Activated T-cell treated with anti-CD3 and anti-CD28 coated beads, Interleukin-2, amount 50 U/mL, for 72 hours (primary cell): ENCODE results near the gene GTPBP3. TPM values are rescaled to one million over a fixed set of nuclear protein-coding genes. Genes with fewer than 3 reads are reported as not detected.

Source experiments
- ATAC-seq, 2 donors: fragments of 150-1000 bp; cut with Tn5 transposase; replicated peaks in 1 of 2; 2 replicates each; pipeline ENCODE4 v1.10.0; 2021; ENCODE audit warnings: moderate library complexity in 2 of 2, mild to moderate bottlenecking in 1 of 2
- DNase-seq, 2 donors: peaks; one replicate each; pipeline ENCODE4 v3.0.0; 2021 to 2022; ENCODE audit warnings: mixed read lengths in 1 of 2
- H3K27ac Mint-ChIP-seq: one replicate; pipeline ENCODE4 v1.8.0; 2022; ENCODE audit warnings: mild to moderate bottlenecking, moderate library complexity, mixed read lengths
- H3K27me3 Mint-ChIP-seq: one replicate; pipeline ENCODE4 v1.8.0; 2022; ENCODE audit warnings: low read depth, mixed read lengths
- H3K36me3 Mint-ChIP-seq, 2 donors: one replicate each; pipeline ENCODE4 v1.8.0; 2022; ENCODE audit warnings: mixed read lengths in 2 of 2, mild to moderate bottlenecking in 1 of 2; ENCODE audit not compliant: insufficient read depth in 2 of 2
- H3K4me1 Mint-ChIP-seq: one replicate; pipeline ENCODE4 v1.8.0; 2022; ENCODE audit warnings: low read depth, mixed read lengths
- H3K4me3 Mint-ChIP-seq, 2 donors: one replicate each; pipeline ENCODE4 v1.8.0; 2022; ENCODE audit warnings: mild to moderate bottlenecking in 2 of 2, mixed read lengths in 2 of 2, moderate library complexity in 2 of 2
- H3K9me3 Mint-ChIP-seq, 2 donors: one replicate each; pipeline ENCODE4 v1.8.0; 2022; ENCODE audit warnings: mixed read lengths in 2 of 2
- total RNA-seq, 2 donors: library from RNA; stranded (reverse); gene quantifications; one replicate each; pipeline ENCODE4 v1.2.3, GENCODE V29; 2022

Gene GTPBP3
- total RNA-seq, 2 donors from 2014 or later = 26.0 to 39.1 TPM

DNA sequence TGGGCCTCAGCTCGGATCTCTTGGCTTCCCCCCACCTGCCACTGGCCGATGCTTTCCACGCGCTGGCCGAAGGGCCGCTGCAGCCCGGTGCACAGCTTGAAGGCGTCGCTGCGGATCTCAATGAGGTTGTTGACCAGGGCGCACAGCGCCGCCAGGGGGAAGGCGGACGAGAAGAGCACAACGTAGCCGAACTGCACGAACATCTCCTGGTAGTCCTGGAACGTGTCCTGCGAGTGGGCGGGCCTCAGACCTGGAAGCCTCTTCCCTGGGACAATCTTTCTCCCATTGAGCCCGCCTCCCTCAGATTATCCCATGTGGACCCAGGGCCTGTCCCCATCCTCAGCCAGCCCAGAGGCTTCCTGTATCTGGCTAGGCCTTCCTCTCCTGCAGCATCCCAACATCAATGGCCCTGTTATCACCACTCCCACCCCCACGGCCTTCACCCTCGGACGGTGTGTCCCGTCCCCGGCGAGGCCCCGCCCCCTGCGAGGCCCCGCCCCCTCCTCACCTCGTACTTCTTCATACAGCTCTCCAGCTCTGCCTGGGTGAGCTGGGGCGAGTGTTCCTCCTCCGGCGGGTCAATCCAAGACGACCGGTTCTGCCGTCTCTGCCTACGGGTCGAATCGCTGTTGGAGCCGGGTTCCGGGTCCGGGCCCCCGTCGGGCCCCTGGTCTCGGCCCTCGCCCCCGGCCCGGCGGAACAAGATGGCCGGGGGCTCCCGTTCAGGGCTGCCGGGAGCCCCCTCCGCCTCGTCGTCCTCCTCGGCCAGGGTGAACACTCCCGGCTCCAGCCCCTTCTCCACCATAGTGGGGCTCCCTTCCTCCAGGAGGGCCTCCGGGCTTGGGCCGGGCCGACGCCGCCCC, 9.5 kb upstream of the GTPBP3 start:
- peak; percentile 50 to 58 for DNase-seq
- Mint-ChIP-seq H3K9me3 (peaks cover 0 to 2% of the 10 kb centered on the region in 2 donors), H3K27me3 (peaks cover 13% of the 10 kb centered on the region), H3K4me1 (peaks cover 14% of the 10 kb centered on the region), H3K36me3 (no peaks in the 10 kb centered on the region), H3K4me3 (peak overlapping the region; percentile 82 to 88), H3K27ac (no peak overlapping the region)
- ATAC-seq = peak; percentile 72 to 74

DNA sequence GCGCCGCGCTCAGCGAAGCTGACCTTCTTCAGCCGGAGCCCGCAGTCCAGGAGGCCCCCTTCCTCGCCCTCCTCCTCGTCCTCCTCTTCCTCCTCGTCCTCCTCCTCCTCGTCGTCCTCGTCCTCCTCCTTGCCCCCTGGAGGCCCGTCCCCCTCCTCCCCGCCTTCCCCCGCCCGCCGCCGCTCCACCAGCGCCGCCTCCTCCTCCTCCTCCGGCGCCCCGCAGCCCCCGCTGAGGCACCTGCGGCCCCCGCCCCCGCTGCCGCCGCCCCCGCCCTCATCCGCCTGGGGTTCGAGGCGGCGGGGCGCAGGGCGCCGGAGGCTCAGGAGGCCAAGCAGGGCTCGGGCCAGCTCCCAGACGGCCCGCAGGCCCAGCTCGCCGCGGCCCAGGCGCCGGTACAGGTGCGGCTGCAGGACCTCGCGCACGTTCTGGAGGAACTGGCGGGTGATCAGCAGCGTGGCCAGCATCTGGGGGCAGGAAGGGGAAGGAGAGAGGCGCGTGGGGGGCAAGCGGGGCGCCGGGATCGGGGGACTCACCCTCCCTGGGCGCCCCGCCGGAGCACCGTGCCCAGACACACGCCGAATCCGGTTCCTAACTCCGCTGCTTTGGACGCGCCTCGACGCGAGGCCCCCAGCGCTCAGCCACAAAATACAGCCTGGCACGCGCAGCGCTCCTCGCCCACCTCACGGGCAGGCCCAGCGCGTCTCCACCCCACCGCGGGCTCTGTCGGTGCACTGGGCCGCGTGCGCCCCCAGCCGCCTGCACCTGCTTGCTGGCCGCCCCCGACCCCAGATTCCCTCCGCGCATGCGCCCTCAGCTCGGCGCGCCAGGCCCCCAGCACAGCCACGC, 8.6 kb upstream of the GTPBP3 start:
- H3K4me1 Mint-ChIP-seq = peaks cover 17% of the 10 kb centered on the region
- ATAC-seq (peak; percentile 26 to 34), DNase-seq (peak; percentile 31 to 37)
- H3K9me3 Mint-ChIP-seq = peaks cover 0 to 2% of the 10 kb centered on the region in 2 donors
- H3K4me3 Mint-ChIP-seq = peak overlapping the region; percentile 82 to 88
- no peaks in the 10 kb centered on the region for H3K36me3 Mint-ChIP-seq
- peaks cover 13% of the 10 kb centered on the region for H3K27me3 Mint-ChIP-seq
- no peak overlapping the region for H3K27ac Mint-ChIP-seq

DNA sequence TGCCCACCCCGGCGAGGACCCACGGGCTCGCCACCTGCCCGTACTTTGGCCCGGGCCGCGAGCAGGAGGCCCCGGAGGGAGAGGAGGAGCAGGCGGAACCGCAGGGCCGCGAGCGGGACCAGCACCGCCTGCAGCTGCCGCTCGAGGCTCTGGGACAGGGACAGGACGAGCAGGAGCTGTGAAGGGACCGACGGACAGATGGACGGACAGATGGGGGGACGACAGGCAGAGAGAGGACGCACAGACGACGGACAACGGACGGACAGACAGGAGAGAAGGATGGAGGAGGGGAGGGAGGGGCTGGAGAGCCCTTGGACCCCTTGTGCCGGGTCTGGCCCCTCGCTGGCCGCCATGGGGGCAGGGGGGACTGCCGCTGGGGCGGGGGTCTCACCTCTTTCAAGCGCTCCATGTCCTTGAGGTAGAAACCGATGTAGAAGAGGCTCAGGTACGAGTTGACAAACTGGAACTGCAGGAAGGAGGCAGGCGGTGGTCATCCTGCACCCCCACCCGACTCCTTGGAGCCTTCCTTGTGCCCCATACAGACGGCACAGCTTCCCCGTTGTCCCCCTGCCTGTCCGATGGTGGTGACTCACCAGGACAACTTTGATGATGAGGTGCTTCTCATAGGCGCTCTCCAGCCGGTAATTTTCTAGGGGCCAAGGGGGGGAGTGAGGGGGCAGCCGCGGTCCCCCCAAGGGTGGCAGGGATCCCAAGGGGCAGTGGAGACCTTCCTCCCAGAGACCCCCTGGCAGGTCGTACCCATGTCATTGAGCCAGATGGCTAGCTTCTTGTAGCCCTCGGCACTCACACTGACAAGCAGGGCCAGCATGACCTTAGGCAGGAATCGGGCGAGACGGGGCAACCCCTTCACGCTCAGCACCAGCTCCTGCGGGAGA, 7.7 kb upstream of the GTPBP3 start:
- ATAC-seq = no peak
- Mint-ChIP-seq H3K27ac (no peak overlapping the region), H3K4me1 (peaks cover 21% of the 10 kb centered on the region), H3K4me3 (peak overlapping the region; percentile 65 to 70), H3K9me3 (peaks cover 0 to 2% of the 10 kb centered on the region in 2 donors), H3K36me3 (no peaks in the 10 kb centered on the region), H3K27me3 (peaks cover 13% of the 10 kb centered on the region)
- no peak for DNase-seq

GRCh38 chr19:17330262-17331044, 6.9 kb upstream of the GTPBP3 start:
- Mint-ChIP-seq H3K4me3 (peak overlapping the region in 1 of 2 donors; percentile 33), H3K36me3 (no peaks in the 10 kb centered on the region), H3K9me3 (peaks cover 0 to 2% of the 10 kb centered on the region in 2 donors), H3K4me1 (peaks cover 30% of the 10 kb centered on the region), H3K27me3 (peaks cover 13% of the 10 kb centered on the region), H3K27ac (no peak overlapping the region)
- no peak for DNase-seq
- no peak for ATAC-seq

DNA sequence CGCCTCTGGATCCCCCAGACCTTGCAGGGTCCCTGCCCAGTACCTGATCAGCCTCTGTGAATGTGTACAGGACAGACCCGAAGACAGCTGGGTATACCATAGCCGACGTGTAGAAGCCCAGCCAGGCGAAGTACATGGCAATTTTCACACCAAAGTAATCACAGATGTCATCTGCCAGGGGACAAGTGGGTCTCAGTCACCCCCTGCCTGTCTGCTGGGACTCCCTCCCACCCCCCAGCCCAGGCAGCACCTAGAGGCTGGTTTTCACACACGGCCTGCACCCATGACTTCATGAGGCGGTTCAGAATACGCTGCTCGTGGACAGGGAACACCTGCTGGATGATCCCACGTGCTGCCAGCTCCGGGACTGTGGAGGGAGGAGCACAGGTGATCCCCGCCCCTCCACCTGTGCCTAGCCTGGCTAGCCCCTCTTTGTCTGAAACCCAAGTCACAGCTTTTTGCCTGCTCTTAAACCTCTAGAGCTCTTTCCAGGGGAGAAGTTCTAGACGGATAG, 6.3 kb upstream of the GTPBP3 start:
- no peak for ATAC-seq
- peaks cover 32% of the 10 kb centered on the region for H3K4me1 Mint-ChIP-seq
- H3K36me3 Mint-ChIP-seq = no peaks in the 10 kb centered on the region
- peaks cover 0 to 2% of the 10 kb centered on the region in 2 donors for H3K9me3 Mint-ChIP-seq
- no peak overlapping the region for H3K27ac Mint-ChIP-seq
- peaks cover 13% of the 10 kb centered on the region for H3K27me3 Mint-ChIP-seq
- DNase-seq = no peak
- H3K4me3 Mint-ChIP-seq = no peak overlapping the region

- no peak for ATAC-seq
Measured at GRCh38 chr19:17332360-17332676, 5.0 kb upstream of the GTPBP3 start.

GRCh38 chr19:17332677-17333581, 4.4 kb upstream of the GTPBP3 start:
- peak overlapping the region; percentile 45 to 57 for H3K4me3 Mint-ChIP-seq
- DNase-seq = peak; percentile 61 to 67
- peaks cover 13% of the 10 kb centered on the region for H3K27me3 Mint-ChIP-seq
- H3K4me1 Mint-ChIP-seq = peaks cover 34% of the 10 kb centered on the region
- ATAC-seq = peak in 1 of 2 donors; percentile 1
- no peak overlapping the region for H3K27ac Mint-ChIP-seq
- H3K36me3 Mint-ChIP-seq = peaks cover 0 to 5% of the 10 kb centered on the region in 2 donors
- H3K9me3 Mint-ChIP-seq = peaks cover 0 to 2% of the 10 kb centered on the region in 2 donors

More at GRCh38 chr19:17332360-17332676, 5.0 kb upstream of the GTPBP3 start:
- Mint-ChIP-seq H3K27me3 (peaks cover 13% of the 10 kb centered on the region), H3K4me3 (no peak overlapping the region), H3K27ac (no peak overlapping the region), H3K4me1 (peaks cover 33% of the 10 kb centered on the region), H3K36me3 (peaks cover 0 to 5% of the 10 kb centered on the region in 2 donors), H3K9me3 (peaks cover 0 to 2% of the 10 kb centered on the region in 2 donors)
- DNase-seq = no peak

DNA sequence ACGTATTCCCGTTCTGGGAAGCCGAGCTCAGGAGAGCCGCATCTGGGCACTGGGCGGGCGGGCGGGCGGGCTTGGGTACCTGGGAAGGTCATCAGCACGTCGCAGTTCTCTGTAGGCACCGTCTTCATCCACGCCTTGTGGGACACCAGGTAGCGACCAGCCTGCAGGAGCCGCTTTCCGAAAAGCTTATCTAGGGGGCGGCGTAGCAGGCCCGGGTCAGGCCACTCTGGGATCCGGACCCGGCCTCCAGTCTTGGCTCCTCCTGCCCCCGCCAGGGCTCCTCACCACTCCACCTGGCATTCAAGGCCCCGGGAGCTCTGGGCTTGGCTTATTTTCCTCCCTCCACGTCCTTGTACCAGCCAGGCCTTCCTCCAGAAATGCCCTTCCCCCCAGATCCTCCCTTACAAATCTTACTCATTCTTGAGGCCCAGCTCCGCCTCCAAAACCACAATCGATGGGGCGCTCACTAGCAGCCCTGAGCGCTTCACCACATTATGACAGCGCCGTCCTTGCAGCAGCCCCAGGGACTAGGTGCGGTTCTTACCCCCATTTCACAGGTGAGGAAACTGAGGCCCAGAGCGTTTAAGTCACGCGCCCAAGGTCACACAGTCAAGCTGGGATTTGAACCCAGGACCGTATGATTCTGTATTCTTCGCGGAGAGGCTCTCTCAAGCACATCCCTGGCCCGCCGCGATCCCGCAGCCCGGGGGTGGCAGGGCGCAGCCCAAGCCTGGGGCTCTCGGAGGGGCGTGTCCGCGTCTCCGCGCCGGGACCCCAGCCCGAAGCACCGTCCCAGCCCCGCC, 3.5 kb upstream of the GTPBP3 start:
- no peak overlapping the region for H3K27ac Mint-ChIP-seq
- peaks cover 0 to 2% of the 10 kb centered on the region in 2 donors for H3K9me3 Mint-ChIP-seq
- peaks cover 39% of the 10 kb centered on the region for H3K4me1 Mint-ChIP-seq
- DNase-seq = peak; percentile 81 to 86
- peaks cover 0 to 5% of the 10 kb centered on the region in 2 donors for H3K36me3 Mint-ChIP-seq
- peak overlapping the region; percentile 63 to 100 for H3K4me3 Mint-ChIP-seq
- ATAC-seq = peak; percentile 38 to 50
- peaks cover 13% of the 10 kb centered on the region for H3K27me3 Mint-ChIP-seq

GRCh38 chr19:17334414-17335409, 2.6 kb upstream of the GTPBP3 start, which contains the start of gene ANO8:
Gene ANO8, minus strand, starts transcription at chr19:17334855. Its CDS starts 185 bp downstream, at chr19:17334670.
- Mint-ChIP-seq H3K4me3 (peak within 1 kb of the TSS; percentile 84 to 100), H3K4me1 (peaks cover 34% of the 10 kb centered on the region), H3K27me3 (peaks cover 13% of the 10 kb centered on the region), H3K36me3 (peaks cover 0 to 5% of the 10 kb centered on the region in 2 donors), H3K9me3 (peaks cover 0 to 2% of the 10 kb centered on the region in 2 donors), H3K27ac (peak within 1 kb of the TSS; percentile 0)
- DNase-seq = peak; percentile 95 to 98
- peak; percentile 63 for ATAC-seq
